ENCODE measurements around the gene C2CD3.

C2CD3 gene

DNA sequence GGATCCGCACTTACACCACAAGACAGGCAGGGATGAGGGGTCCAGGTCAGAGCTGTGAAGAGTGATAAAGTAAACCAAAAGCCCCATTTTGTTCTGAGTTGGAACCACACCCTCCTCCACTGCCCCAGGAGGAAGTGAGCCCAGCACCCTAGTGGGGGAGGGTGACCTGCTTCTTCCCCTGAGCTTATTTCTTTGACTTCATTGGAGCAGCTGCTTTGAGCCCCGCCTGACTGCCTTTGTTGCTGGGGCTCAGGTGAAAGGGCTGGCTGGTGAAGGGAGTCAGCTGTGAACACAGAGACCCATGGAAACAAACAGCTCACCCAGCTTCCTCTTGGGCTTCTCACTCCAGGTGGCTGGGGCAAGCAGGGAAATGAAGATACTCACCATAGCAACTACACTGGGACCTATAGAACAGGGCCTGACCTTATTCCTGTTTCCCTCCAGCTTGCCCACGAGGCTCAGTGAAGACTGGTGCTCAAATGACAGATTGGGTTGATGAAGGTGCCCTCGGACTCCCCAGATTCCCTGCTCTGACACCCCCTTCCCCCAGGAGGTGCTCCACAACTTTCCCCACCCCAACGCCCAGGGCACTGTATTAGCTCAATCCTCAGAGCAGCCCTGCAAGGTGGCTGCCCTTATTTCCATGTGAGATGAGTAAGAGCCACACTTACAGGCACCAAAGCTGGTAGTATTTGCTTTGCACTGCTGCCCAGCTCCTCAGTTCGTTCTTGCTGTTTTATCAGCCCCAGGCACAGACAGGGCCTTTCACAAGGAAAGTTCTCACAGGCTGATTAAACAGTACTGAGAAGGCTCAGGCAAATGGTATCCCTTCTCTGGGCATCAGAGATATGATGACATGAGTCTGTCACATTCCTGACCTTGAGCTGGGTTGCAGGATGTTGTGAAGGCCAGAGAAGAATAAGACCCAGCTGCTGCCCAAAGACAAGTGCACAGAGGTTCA, 190.5 kb downstream of the C2CD3 start:
- DNase-seq (ENCODE audit: low read depth), result peak; percentile 51

DNA sequence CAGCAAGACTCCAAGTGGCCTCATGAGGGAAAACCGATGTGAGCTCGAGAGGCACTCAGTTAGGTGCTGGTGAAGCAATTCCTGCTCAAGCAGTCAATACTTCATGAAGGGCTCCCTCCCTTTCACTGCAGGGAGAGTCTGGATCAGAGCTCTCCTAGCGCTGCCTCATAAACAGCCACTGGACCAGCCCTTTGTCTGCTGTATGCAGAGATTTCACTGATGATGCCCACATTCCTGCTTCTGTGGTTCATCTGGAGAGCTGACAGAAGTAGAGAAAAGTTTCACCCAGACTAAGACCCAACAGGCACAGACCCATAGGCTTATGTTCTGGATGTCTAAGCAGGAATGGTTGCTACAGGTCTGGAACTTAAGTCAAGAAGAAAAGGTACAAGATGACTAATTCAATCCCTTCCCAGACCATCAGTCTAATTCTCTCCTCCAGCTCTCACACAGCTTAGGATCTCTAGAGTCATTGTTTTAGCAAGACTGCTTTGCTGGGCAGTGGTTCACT, 192.2 kb downstream of the C2CD3 start:
- no peak for DNase-seq (ENCODE audit: low read depth)

DNA sequence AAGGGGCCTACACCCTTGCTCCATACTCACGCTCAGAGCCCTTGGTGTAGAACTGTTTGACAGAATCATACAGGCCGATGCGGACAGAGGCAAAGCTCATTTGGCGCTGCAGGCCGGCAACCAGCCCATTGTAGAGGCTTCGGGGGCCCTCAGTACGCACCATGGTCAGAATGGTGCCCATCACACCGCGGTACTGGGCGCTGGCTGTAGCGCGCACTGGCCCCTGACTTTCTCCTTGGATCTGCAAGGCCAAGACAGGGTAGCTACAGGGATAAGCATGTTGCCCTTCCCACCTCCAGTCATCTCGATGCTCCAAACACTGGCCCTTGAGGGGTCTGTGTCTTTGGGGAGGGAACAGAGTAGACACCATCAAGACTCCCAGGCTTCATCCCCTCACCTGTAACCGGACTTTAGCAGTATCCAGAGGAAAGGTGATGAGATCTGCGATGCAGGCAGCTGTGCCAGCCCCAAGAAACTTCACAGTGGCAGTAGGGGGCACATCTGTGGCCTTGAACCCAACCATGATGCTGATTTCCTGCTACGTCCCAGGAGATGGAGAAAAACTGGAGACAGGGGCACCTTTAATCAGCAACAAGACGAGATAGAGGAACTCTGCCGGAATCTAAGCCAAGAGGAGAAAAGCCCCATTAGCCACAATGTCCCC, 192.8 kb downstream of the C2CD3 start:
- DNase-seq (ENCODE audit: low read depth), result no peak

DNA sequence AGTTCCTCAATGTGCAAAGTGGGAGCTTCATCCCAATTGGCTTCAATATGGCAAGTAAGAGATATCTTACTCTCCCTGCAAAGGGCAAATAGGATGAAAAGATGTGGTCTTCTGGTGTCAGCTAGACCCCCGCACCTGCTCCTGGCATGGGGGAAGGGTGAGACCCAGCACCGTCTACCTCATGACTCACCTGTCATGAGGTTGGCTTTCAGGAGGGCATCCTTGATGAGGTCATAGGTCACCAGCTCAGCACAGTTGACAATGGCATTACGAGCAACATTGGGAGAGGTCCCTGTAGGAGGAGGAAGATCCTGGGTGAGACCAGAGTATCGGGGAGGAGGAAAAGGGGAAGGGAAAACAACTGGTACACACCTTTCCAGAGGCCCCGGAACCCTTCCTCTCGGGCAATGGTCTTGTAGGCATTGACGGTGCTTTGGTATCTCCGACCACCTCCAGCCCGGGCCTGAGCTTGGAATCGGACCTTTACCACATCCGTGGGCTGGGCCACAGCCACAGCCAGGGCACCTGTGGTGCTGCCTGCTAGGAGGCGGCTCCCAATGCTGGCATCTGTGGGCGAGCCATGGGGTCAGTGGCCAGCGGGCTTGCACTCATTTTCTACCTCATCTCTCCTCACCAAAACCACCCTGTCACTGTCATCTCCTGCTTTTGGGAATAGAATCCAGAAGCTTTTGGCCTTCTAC, 194.2 kb downstream of the C2CD3 start:
- no peak for DNase-seq (ENCODE audit: low read depth)

DNA sequence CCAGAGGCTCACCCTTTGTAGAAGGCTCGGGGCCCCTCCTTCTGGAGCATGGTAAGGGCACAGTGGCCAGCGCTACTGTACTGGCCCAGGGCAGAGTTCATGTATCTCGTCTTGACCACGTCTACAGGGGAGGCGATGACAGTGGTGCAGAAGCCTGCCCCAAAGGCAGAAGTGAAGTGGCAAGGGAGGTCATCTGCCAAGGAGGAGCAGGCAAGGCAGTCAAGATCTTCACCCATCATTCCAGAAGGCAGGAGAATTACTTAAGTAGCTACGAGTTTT, 195.4 kb downstream of the C2CD3 start:
- DNase-seq (ENCODE audit: low read depth), result no peak

DNA sequence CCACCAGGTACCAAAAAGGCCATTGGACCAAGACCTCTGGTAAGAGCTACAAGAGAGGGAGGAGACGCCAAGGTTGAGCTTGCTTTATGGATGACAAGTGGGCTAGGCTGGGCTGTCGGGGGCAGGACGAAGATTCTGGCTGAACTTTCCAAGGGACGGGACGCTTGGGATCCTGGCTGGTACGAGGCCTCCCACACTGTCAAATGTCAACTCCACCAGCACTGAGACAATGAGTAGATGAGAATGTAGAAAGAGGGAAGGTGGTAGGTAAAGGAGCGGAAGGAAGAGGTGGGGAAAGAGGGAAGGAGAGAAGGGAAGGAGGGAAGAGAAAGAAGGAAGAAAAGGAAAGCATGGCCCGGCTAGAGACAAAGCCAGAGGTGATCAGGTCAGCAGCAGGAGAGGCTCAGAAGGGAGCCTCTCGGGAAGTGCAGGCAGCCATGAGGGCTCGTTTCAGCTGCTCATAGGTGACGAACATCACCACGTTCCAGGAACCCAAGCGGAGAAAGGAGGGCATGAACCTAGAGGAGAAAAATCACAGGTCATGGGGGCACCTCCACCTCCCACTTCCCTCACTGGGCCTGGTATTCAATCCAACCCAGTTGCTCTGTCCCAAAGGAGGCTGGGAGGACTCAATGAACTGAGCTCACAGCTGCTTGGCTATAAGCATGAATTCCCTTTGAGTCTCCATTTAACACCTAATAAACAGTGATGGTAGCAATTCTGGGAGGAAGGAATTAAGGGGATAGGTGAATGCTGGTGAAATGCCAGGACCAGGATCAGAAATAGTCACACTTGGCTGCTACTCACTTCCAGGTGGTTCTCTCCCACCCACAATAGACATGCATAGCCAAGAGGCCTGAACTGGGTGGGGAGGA, 196.0 kb downstream of the C2CD3 start:
- no peak for DNase-seq (ENCODE audit: low read depth)

DNA sequence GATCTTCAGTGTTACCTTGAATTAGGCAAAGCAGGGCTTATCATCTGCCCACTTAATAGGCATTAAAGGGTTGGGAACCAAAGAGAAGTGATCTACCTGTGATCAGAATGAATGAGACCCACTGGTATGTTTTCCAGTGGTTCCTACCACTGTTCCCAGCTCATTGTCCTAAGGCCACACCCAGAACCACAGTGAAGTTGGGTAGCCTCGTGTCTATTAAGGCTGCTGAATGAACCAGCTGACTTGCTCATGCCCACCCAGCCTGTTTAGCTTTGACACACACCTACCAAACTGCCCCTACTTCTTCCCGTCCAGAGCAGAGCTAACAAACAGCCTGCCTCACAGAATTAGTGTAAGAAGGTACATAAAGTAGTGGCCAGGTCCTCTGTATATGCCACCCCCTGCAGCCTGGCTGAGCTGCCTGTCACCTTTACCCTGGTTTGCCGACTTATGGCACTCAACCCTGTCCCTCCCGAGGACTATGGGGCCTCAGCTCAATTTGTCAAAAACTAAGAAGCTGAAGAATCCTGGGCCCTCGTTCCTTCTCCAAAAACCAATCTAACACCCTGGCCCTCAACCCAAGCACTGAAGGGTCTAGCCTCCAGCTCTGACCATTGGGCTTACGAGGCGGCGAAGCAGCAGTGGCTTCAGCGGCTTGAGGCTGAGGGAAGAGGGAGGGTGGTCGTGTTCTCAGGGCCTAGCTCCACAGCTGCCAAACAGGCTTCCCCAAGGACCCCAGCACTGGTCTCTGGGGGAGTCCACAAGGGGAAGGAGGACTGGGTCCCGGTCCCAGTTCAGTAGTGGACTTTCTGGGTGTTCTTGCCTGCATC, 198.0 kb downstream of the C2CD3 start:
- DNase-seq (ENCODE audit: low read depth), result no peak

DNA sequence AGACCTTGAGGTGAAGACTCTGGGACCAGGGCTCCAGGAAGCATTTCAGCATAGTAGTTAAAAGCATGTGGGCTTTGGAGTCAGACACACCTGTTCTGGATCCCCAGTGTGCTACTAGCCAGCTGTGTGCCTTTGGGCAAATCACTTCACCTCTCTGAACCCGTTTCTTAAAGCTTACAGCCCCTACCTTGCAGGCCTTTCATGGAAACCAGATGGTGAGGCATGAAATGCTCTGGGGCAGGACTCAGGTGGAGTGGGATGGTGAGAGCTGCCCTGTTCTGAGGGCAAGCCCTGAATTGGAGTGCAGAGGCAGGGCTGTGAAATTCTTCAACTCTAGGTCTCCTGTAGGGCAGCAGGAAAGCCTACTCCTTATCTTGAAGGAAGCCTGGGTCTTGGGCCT, 198.6 kb downstream of the C2CD3 start:
- DNase-seq (ENCODE audit: low read depth), result no peak

- DNase-seq (ENCODE audit: low read depth), result no peak
Observed at GRCh38 chr11:73971175-73971719, 199.6 kb downstream of the C2CD3 start.

DNA sequence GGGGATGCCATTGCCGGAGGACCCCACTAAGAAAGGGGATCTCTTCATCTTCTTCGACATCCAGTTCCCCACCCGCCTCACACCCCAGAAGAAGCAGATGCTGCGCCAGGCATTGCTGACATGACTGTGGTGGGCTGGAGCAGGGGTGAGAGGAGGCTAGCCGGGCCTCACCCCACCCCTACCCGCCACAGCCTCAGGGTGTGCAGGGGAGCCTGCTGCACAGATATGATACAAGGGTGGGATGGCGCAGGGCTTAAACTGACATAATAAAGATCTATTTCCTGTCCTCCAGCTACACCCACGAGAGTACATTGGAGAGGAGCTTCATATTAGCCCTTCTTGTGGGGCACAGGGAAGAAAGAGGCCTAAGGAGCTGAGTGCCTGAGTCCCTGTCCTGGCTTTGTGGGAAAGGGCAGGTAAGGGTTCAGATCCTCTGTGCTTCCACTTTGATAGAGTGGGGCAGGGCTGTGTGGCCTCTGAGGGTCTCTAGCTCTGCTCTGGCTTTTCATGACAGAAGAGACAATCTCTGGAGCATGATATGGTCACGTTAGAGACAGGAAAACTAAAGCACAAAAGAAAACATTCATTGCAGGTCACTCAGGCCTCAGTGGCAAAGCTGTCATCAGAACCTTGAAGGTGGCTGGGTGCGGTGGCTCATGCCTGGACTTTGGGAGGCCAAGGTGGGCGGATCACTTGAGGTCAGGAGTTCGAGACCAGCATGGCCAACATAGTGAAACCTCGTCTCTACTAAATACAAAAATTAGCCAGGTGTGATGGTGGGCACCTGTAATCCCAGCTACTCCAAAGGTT, 200.6 kb downstream of the C2CD3 start:
- no peak for DNase-seq (ENCODE audit: low read depth)

DNA sequence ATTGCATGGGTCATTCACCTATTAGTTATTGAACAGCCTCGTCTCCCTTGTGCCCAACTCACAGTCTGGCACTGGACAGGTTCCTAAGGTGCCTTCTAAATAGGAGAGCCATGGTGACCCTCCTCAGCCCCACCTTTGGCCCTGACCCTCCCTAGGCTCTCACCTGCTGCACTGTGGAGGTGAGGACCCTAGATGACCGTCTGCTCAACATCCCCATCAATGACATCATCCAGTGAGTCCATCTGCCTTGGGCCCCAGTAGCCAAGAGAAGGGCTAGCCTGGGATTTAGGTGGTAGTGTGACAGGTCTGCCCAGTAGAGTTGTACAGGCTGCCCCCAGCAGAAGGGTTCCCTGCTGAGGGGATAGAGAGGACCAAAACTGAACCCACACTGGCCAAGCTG, 201.7 kb downstream of the C2CD3 start:
- DNase-seq (ENCODE audit: low read depth), result no peak

- no peak for DNase-seq (ENCODE audit: low read depth)
Observed at GRCh38 chr11:73968356-73968966, 202.3 kb downstream of the C2CD3 start.

DNA sequence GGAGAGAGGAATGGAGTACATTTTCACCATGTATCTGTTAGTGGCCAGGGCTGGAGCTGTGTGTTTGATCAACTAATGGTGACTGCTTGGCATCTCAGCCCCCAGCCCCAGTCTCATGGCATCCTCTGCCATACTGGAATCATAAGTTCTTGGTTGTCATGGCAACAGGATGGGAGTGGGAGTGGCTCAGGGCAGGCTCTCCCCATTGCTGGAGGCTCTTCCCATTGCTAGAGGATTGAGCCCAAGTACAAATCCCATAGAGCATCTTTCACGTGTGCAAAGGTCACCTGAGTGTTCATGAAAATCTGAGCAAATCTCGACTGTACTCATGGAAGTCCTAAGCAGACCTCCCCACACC, 205.1 kb downstream of the C2CD3 start:
- DNase-seq (ENCODE audit: low read depth), result no peak

GRCh38 chr11:73965076-73965763, 205.6 kb downstream of the C2CD3 start:
- DNase-seq (ENCODE audit: low read depth), result no peak

- no peak for DNase-seq (ENCODE audit: low read depth)
Observed at GRCh38 chr11:73963861-73964260, 206.9 kb downstream of the C2CD3 start.
